A673 (cell line): ENCODE measurements around the gene PELI1. TPM values are rescaled to one million over a fixed set of nuclear protein-coding genes. Genes with fewer than 3 reads are reported as not detected.
"Not testable (repeated sequence)": the region's sequence is repeated elsewhere in the genome, so short reads cannot be mapped to it uniquely, and the experiment has no call there.

Experiments
- BruUV-seq: library from RNA; stranded (reverse); fragments of 400-500 nt; replicated peaks from 2 replicates; lab custom pipeline; 2021; lab: Mats Ljungman, UMichigan
- CTCF ChIA-PET: fragments of 300-600 bp; sonication (Branson Sonifier 250); formaldehyde crosslinking; loops from one replicate; lab custom pipeline; 2022; ENCODE audit warnings: antibody characterized with exemption; lab: Charles Lee
- POLR2A ChIA-PET: fragments of 300-600 bp; sonication (Branson Sonifier 250); formaldehyde crosslinking; loops from one replicate; lab custom pipeline; 2022; ENCODE audit warnings: antibody characterized with exemption; ENCODE audit not compliant: low non-redundant PET; lab: Charles Lee
- DNase-seq: peaks from one replicate; pipeline ENCODE4 v3.0.0-alpha.2; 2015; ENCODE audit warnings: low spot score
- H3K27ac ChIP-seq: fragments of 200-600 bp; sonication (generic); 2 replicates; pipeline ENCODE4 v1.5.1; 2016; ENCODE audit warnings: mixed run types, low read depth, mild to moderate bottlenecking, mixed read lengths, antibody characterized with exemption, low read length; ENCODE audit not compliant: poor library complexity, severe bottlenecking
- H3K27me3 ChIP-seq: fragments of 200-600 bp; sonication (generic); replicated peaks from 2 replicates; pipeline ENCODE4 v1.6.1; 2017; ENCODE audit warnings: mixed run types, low read depth, mild to moderate bottlenecking, mixed read lengths, antibody characterized with exemption, low read length; ENCODE audit not compliant: insufficient read depth, poor library complexity
- H3K36me3 ChIP-seq: fragments of 200-600 bp; sonication (generic); 2 replicates; pipeline ENCODE4 v1.6.1; 2016; ENCODE audit warnings: mixed run types, mild to moderate bottlenecking, mixed read lengths, antibody characterized with exemption, low read length; ENCODE audit not compliant: insufficient read depth, poor library complexity, severe bottlenecking
- H3K4me1 ChIP-seq: fragments of 200-600 bp; sonication (generic); 2 replicates; pipeline ENCODE4 v1.6.1; 2017; ENCODE audit warnings: mixed run types, mild to moderate bottlenecking, mixed read lengths, antibody characterized with exemption, low read length; ENCODE audit not compliant: insufficient read depth, poor library complexity, severe bottlenecking
- H3K4me3 ChIP-seq: fragments of 200-600 bp; sonication (generic); 2 replicates; pipeline ENCODE4 v1.5.1; 2016; ENCODE audit warnings: low read depth, mixed run types, mild to moderate bottlenecking, mixed read lengths, low read length; ENCODE audit not compliant: poor library complexity, severe bottlenecking
- H3K9me3 ChIP-seq: fragments of 200-600 bp; sonication (generic); 2 replicates; pipeline ENCODE4 v1.6.1; 2016; ENCODE audit warnings: mixed run types, low read depth, mild to moderate bottlenecking, mixed read lengths, antibody characterized with exemption, low read length; ENCODE audit not compliant: poor library complexity, severe bottlenecking
- CTCF ChIP-seq: fragments of 300-800, 200-600 bp; sonication (generic); conservative IDR thresholded peaks from 2 replicates; pipeline ENCODE4 v1.5.1; 2017; ENCODE audit warnings: low read depth, mild to moderate bottlenecking, antibody characterized with exemption, low read length, moderate library complexity, mixed read lengths
- EZH2 ChIP-seq: fragments of 200-600 bp; sonication (generic); IDR thresholded peaks from 2 replicates; pipeline ENCODE4 v1.6.1; 2017; ENCODE audit warnings: borderline replicate concordance, low read depth, mild to moderate bottlenecking, mixed read lengths, antibody characterized with exemption, low read length; ENCODE audit not compliant: poor library complexity, severe bottlenecking
- intact Hi-C: fragments of 100-400 bp; cut with micrococcal nuclease; formaldehyde crosslinking; loops from one replicate; pipeline ENCODE4 v1.10.0; 2022; ENCODE audit not compliant: unreplicated experiment
- total RNA-seq: library from RNA; stranded (reverse); gene quantifications from 2 replicates; pipeline ENCODE4 v1.2.3, GENCODE V29; 2021

PELI1 gene
- total RNA-seq, 1 experiment from 2014 or later: 35.1 TPM

- no peak for DNase-seq
- no peak overlapping the region for H3K4me3 ChIP-seq
- CTCF ChIA-PET: interaction anchor here (0.6 kb wide), 1 partner anchor 87 kb away, joined by 5 read pairs; no protein-coding TSS in a partner anchor
- TF ChIP-seq CTCF (no peak), EZH2 (no peak)
- POLR2A ChIA-PET: no interaction called here
- no peak overlapping the region for H3K27ac ChIP-seq
- intact Hi-C loops: no loop called here
- H3K36me3 ChIP-seq: peaks cover 5% of the 10 kb centered on the region
- peaks cover 3% of the 10 kb centered on the region for H3K4me1 ChIP-seq
- no peaks in the 10 kb centered on the region for H3K27me3 ChIP-seq
- BruUV-seq: no TSS peak
- no peaks in the 10 kb centered on the region for H3K9me3 ChIP-seq
These were observed 39.3 kb downstream of the PELI1 start for GRCh38 chr2:64104933-64105332.

GRCh38 chr2:64102736-64103135 is 41.5 kb downstream of the PELI1 start:
- POLR2A ChIA-PET, H3K27me3 ChIP-seq, H3K4me3 ChIP-seq, intact Hi-C loops, DNase-seq, BruUV-seq, H3K27ac ChIP-seq, H3K9me3 ChIP-seq, H3K4me1 ChIP-seq, CTCF ChIA-PET: not testable (repeated sequence)
- peaks cover 13% of the 10 kb centered on the region for H3K36me3 ChIP-seq

- H3K27me3 ChIP-seq: no peaks in the 10 kb centered on the region
- TF ChIP-seq CTCF: no peak
- TF ChIP-seq EZH2: no peak
- H3K36me3 ChIP-seq: peaks cover 26% of the 10 kb centered on the region
- POLR2A ChIA-PET: interaction anchor here (0.7 kb wide), 1 partner anchor 66 kb away, joined by 5 read pairs; no protein-coding TSS in a partner anchor
- no peaks in the 10 kb centered on the region for H3K9me3 ChIP-seq
- DNase-seq: no peak
- intact Hi-C loops: no loop called here
- CTCF ChIA-PET: no interaction called here
- no peak overlapping the region for H3K27ac ChIP-seq
- H3K4me3 ChIP-seq: no peak overlapping the region
- BruUV-seq: no TSS peak
- H3K4me1 ChIP-seq: peaks cover 3% of the 10 kb centered on the region
These were observed 43.1 kb downstream of the PELI1 start for GRCh38 chr2:64101141-64101591.

- DNase-seq, H3K9me3 ChIP-seq, intact Hi-C loops, CTCF ChIA-PET, H3K27me3 ChIP-seq, H3K27ac ChIP-seq, H3K4me1 ChIP-seq, POLR2A ChIA-PET, BruUV-seq, H3K4me3 ChIP-seq: not testable (repeated sequence)
- peaks cover 32% of the 10 kb centered on the region for H3K36me3 ChIP-seq
These were observed 43.6 kb downstream of the PELI1 start for GRCh38 chr2:64100584-64100983.
